Uterine smooth muscle cell (primary cell): ENCODE measurements around the gene MT3. TPM values are rescaled to one million over a fixed set of nuclear protein-coding genes. Genes with fewer than 3 reads are reported as not detected.

Experiments used
- total RNA-seq: library from RNA; depleted of rRNA; stranded (reverse); fragments of >200 nt; gene quantifications from 2 replicates; pipeline ENCODE4 v1.2.3, GENCODE V29; 2014

Gene MT3
- total RNA-seq = 0.44 TPM in 1 of 2 replicates, not detected in the other

DNA sequence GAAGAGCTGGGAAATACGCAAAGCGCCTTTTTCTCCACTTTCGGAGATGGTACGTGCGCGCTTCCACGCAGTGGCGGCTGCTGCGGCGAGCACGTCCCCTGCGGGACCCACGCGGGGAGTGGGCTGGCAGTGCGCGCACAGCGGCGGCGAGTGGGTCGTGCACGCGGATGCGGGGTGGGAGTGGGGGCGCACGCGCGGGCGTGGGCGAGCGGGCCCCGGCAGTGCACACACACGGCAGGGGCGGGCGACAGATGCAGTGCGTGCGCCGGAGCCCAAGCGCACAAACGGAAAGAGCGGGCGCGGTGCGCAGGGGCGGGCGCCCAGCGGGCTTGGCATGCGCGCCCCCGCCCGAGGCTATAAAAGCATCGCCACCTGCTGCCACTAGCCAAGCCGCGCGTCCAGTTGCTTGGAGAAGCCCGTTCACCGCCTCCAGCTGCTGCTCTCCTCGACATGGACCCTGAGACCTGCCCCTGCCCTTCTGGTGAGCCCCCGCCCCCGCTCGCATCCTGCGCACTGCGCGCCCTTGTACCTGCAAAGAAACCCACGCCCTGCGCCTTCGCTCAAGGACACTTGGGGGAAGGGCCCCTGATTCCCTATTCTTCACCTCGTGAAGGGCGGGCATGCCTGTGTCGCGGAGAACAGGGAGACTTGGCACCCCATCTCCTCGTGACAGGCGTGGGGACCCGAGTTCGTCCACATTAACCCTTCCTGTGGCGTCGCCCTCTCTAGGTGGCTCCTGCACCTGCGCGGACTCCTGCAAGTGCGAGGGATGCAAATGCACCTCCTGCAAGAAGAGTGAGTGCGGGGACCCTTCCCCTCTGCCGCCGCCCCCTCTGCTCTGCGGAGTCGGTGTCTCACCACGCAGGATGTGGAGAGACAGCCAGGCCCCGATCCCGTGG, at the start of gene MT3:
Gene MT3 (plus strand): TSS at position 388 of the 899 bp plus-strand sequence. CDS start 63 bp downstream, at position 451.

DNA sequence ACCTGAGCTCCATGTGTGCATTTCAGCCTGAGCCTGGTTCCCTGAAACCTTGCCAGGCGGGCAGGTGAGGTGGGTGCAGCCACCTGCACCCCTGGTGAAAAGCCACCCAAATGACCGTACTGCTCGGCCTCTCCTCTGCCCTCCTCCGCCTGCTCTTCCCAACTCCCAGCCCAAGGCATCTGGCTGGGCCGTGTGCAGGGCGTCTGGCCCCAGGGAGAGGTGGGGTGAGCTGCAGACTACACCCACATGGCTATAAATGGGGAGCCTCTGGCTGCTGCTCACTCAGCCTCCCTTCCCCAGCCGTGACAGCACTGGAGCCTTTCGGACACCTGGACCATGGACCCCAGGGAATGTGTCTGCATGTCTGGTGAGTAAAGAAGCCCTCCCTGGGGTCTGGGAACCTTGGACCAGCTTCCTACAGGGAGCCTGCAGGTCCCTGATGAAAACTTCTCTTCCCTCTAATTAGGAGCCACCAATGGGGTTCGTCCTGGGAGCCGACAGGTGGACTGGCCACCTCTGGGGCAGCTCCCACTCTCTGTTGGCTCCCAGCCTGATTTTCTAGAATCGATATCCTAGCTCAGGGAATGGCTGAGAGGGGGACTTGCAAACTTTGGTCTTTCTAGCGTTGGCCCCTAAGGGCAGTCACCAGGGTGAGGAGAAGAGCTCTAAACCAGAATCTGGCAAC, 24.4 kb upstream of the MT3 start, which contains the start of gene MT4:
Gene MT4 (plus strand): TSS at position 281 of the 685 bp plus-strand sequence. CDS start 56 bp downstream, at position 337.

DNA sequence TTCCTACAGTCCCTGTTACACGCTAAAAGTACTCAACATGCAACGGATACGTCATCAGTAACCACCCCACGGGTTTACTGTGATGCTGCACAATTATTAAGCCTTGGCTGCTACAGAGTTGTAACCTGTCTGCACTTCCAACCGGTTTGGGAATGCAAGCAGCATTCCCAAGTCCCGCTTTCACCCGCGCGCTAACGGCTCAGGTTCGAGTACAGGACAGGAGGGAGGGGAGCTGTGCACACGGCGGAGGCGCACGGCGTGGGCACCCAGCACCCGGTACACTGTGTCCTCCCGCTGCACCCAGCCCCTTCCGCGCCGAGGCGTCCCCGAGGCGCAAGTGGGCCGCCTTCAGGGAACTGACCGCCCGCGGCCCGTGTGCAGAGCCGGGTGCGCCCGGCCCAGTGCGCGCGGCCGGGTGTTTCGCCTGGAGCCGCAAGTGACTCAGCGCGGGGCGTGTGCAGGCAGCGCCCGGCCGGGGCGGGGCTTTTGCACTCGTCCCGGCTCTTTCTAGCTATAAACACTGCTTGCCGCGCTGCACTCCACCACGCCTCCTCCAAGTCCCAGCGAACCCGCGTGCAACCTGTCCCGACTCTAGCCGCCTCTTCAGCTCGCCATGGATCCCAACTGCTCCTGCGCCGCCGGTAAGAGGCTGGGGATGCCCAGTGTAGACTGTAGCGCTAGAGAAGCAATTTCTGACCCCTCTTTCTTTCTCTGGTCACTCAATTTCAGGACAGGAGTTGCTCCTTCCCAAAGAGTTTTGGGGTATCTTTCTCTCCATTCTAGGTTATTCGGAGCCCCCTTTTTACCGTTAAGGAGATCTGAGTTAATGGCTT, 18.9 kb downstream of the MT3 start, which contains the start of gene MT2A:
Gene MT2A (plus strand): TSS at position 542 of the 833 bp plus-strand sequence. CDS start 72 bp downstream, at position 614.

DNA sequence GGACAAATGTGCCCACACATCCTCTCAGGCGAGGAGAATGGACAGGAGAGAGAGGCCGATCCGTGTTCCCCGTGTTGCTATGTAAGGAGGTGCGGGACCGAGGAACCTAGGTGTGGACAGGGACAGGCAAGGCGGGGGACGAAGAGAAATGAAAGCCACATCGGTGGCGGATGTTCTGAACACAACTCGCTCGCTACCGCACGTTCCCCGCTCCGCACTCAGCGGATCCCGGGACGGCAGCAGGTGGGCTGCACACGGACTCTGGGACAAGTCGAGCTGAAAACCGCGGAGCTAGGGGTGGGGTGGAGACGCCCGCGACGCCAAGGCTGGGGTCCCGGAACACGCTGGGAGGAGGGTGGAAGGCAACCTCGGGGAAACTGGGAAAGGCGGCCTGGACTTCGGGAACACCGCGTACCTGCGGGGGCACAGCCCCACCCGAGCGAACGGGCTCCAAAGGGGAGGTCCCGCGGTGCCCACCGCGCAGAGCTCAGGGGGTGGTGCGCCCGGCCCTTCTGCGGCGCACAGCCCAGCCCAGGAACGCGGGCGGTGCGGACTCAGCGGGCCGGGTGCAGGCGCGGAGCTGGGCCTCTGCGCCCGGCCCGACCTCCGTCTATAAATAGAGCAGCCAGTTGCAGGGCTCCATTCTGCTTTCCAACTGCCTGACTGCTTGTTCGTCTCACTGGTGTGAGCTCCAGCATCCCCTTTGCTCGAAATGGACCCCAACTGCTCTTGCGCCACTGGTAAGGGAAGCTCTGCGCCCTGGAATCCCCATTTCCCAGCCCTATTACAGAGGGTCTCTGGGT, 36.0 kb downstream of the MT3 start, which contains the start of gene MT1E:
Gene MT1E (plus strand): TSS at position 642 of the 803 bp plus-strand sequence. CDS start 71 bp downstream, at position 713.

DNA sequence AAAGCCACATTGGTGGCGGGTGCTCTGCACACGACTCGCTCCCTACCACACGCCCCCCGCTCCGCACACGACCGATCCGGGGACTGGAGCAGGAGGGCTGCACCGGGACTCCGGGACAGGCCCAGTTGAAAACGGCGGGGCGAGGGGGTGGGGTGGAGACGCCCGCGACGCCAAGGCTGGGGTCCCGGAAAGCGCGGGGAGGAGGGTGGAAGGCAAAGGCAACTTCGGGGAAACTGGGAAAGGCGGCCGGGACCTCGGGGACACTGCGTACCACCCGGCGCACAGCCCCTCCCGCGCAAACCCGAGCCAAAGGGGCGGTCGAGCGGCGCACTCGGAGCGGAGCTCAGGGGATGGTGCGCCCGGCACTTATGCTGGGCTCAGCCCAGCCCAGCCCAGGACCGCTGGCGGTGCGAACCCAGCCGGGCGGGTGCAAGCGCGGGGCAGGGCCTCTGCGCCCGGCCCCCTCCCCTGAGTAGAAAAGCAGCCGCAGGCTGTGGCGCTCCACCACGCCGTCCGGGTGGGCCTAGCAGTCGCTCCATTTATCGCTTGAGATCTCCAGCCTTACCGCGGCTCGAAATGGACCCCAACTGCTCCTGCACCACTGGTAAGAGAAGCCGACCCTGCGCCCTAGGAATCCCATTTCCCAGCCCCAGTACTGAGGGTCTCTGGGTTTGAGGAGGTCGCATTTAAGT, 43.0 kb downstream of the MT3 start, which contains the start of gene MT1M:
Gene MT1M (plus strand): TSS at position 504 of the 692 bp plus-strand sequence. CDS start 73 bp downstream, at position 577.

DNA sequence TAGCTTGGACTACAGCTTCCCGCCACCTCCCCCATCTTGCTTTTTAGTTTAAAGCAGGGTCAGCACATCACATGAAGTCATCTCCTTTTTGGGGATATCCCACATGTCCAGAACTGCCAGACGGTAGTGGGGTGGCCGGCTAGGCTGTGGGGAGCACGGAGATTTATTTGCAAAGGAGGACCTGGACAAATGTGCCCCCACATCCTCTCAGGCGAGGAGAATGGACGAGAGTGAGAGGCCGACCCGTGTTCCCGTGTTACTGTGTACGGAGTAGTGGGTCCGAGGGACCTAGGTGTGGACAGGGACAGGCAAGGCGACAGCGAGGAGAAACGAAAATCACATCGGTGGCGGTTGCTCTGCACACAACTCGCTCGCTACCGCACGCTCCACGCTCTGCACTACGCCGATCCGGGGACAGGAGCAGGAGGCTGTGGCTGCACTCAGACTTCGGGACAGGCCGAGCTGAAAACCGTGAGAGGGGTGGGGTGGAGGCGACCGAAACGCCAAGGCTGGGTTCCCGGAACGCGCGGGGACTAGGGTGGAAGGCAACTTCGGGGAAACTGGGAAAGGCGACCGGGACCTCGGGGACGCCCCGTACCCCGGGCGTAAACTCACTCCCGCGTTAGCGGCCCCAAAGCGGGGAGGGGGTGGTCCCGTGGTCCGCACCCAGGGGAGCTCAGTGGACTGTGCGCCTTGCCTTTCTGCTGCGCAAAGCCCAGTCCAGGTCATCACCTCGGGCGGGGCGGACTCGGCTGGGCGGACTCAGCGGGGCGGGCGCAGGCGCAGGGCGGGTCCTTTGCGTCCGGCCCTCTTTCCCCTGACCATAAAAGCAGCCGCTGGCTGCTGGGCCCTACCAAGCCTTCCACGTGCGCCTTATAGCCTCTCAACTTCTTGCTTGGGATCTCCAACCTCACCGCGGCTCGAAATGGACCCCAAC, 48.8 kb downstream of the MT3 start, which contains the start of gene MT1A:
Gene MT1A (plus strand): TSS at position 853 of the 937 bp plus-strand sequence. CDS start 73 bp downstream, at position 926.

Other genes starting within 250 kb of the MT3 start
- 231 and 337 TPM in 2 replicates for gene AMFR, start 164.0 kb upstream of the MT3 start, total RNA-seq
- 102 and 149 TPM in 2 replicates for gene NUDT21, start 138.2 kb upstream of the MT3 start, total RNA-seq
- gene OGFOD1, start 138.0 kb upstream of the MT3 start, total RNA-seq = 73.1 and 95.2 TPM in 2 replicates
- 68.5 and 80.6 TPM in 2 replicates for gene BBS2, start 69.5 kb upstream of the MT3 start, total RNA-seq
- gene MT4, start 24.5 kb upstream of the MT3 start, total RNA-seq = not detected in 2 replicates
- 173 and 194 TPM in 2 replicates for gene MT2A, start 19.1 kb downstream of the MT3 start, total RNA-seq
- 109 and 132 TPM in 2 replicates for gene MT1E, start 36.3 kb downstream of the MT3 start, total RNA-seq
- 0.50 and 1.8 TPM in 2 replicates for gene MT1M, start 43.1 kb downstream of the MT3 start, total RNA-seq
- 3.9 and 7.7 TPM in 2 replicates for gene MT1A, start 49.1 kb downstream of the MT3 start, total RNA-seq
- gene MT1B, start 62.4 kb downstream of the MT3 start, total RNA-seq = not detected in 2 replicates
- 0.22 TPM in 1 of 2 replicates, not detected in the other for gene MT1F, start 68.4 kb downstream of the MT3 start, total RNA-seq
- 0.55 TPM in 1 of 2 replicates, not detected in the other for gene MT1G, start 78.5 kb downstream of the MT3 start, total RNA-seq
- not detected in 2 replicates for gene MT1H, start 80.3 kb downstream of the MT3 start, total RNA-seq
- 12.6 and 16.9 TPM in 2 replicates for gene MT1X, start 92.9 kb downstream of the MT3 start, total RNA-seq
- gene NUP93, start 140.6 kb downstream of the MT3 start, total RNA-seq = 50.7 and 106 TPM in 2 replicates